GM12878 (cell line): ENCODE results near the gene MAGI2. TPM values are rescaled to one million over a fixed set of nuclear protein-coding genes. Genes with fewer than 3 reads are reported as not detected.

Experiments used
- ATAC-seq: fragments of 200-7000 bp; cut with Tn5 transposase; 3 replicates; pipeline ENCODE4 v1.9.1; 2020; ENCODE audit warnings: mild to moderate bottlenecking, moderate library complexity
- BruUV-seq: library from RNA; stranded (reverse); fragments of 400-500 nt; replicated peaks from 2 replicates; lab custom pipeline; 2021; lab: Mats Ljungman, UMichigan
- CTCF ChIA-PET: fragments of 300-600 bp; sonication (Branson Sonifier 250); formaldehyde crosslinking; extraction: SDS; loops from one replicate; lab custom pipeline; 2021; ENCODE audit warnings: inconsistent platforms; lab: Yijun Ruan, JAX
- POLR2A ChIA-PET: fragments of 350-600 bp; formaldehyde crosslinking; extraction: SDS; loops from one replicate; lab custom pipeline; 2021; ENCODE audit warnings: inconsistent platforms; lab: Charles Lee
- RAD21 ChIA-PET: fragments of 300-600 bp; sonication (Branson Sonifier 250); formaldehyde crosslinking; loops from one replicate; lab custom pipeline; 2023; ENCODE audit warnings: antibody characterized with exemption; ENCODE audit not compliant: unreplicated experiment; lab: Charles Lee
- SMC1A ChIA-PET: fragments of 300-600 bp; sonication (Branson Sonifier 250); formaldehyde crosslinking; loops from one replicate; lab custom pipeline; 2023; ENCODE audit not compliant: unreplicated experiment, uncharacterized antibody; lab: Charles Lee
- DNase-seq: peaks from one replicate; pipeline ENCODE4 v3.0.0-alpha.2; 2011; ENCODE audit warnings: low read depth, low spot score
- FAIRE-seq: peaks from 3 replicates; lab custom pipeline; 2011; peaks lifted over from hg19 to GRCh38; lab: Jason Lieb, UNC
- H2AFZ ChIP-seq: 2 replicates; pipeline ENCODE4 v1.6.0; 2011; ENCODE audit warnings: low read depth, low read length, control low read depth; ENCODE audit not compliant: control insufficient read depth
- H3K27ac ChIP-seq: 2 replicates; pipeline ENCODE4 v1.5.1; 2011; ENCODE audit warnings: control low read depth; ENCODE audit not compliant: control insufficient read depth, insufficient read depth
- H3K27me3 ChIP-seq, 2 experiments: replicated peaks in 1 of 2; 2 replicates each; pipeline versions ENCODE4 v1.6.0 to v1.6.1; 2011; ENCODE audit warnings: low read length in 1 of 2; ENCODE audit not compliant: control insufficient read depth in 2 of 2, insufficient read depth in 2 of 2
- H3K36me3 ChIP-seq, 2 experiments: 2 replicates each; pipeline ENCODE4 v1.5.1; 2011; ENCODE audit warnings: low read length in 1 of 2; ENCODE audit not compliant: control insufficient read depth in 2 of 2, insufficient read depth in 2 of 2
- H3K4me1 ChIP-seq: 2 replicates; pipeline ENCODE4 v1.6.1; 2011; ENCODE audit warnings: mild to moderate bottlenecking, low read length, moderate library complexity, mixed read lengths; ENCODE audit not compliant: control insufficient read depth, insufficient read depth
- H3K4me2 ChIP-seq: 2 replicates; pipeline ENCODE4 v1.6.0; 2011; ENCODE audit warnings: control low read depth; ENCODE audit not compliant: control insufficient read depth, insufficient read depth
- H3K4me3 ChIP-seq: fragments of 200-600 bp; sonication (generic); 2 replicates; pipeline ENCODE4 v1.5.1; 2016
- H3K79me2 ChIP-seq: 2 replicates; pipeline ENCODE4 v1.6.0; 2011; ENCODE audit warnings: low read length; ENCODE audit not compliant: control insufficient read depth, insufficient read depth
- H3K9ac ChIP-seq: 2 replicates; pipeline ENCODE4 v1.8.0; 2011; ENCODE audit warnings: low read length, control low read depth, mixed read lengths; ENCODE audit not compliant: control insufficient read depth, insufficient read depth
- H3K9me3 ChIP-seq: replicated peaks from 3 replicates; pipeline ENCODE4 v1.5.1; 2011; ENCODE audit warnings: mild to moderate bottlenecking, low read length; ENCODE audit not compliant: control insufficient read depth, insufficient read depth
- H4K20me1 ChIP-seq: 2 replicates; pipeline ENCODE4 v1.6.0; 2011; ENCODE audit not compliant: control insufficient read depth, insufficient read depth
- BCL11A ChIP-seq: IDR thresholded peaks from 2 replicates; pipeline ENCODE4 v1.6.1; 2011; ENCODE audit warnings: low read depth, low read length
- BHLHE40 ChIP-seq, 2 experiments: fragments of 450-650 bp in 1 of 2; IDR thresholded peaks; 2 replicates each; pipeline ENCODE4 v1.6.1; 2011 to 2017; ENCODE audit warnings: low read depth in 2 of 2, borderline replicate concordance in 1 of 2, improper control_type of control experiment in 1 of 2, low read length in 1 of 2, mild to moderate bottlenecking in 1 of 2
- CBX3 ChIP-seq: fragments of 200-600 bp; sonication (generic); IDR thresholded peaks from 2 replicates; pipeline ENCODE4 v1.6.1; 2016; ENCODE audit warnings: low read depth, borderline replicate concordance
- E4F1 ChIP-seq: fragments of 450-650 bp; IDR thresholded peaks from 2 replicates; pipeline ENCODE4 v1.6.1; 2018; ENCODE audit warnings: borderline replicate concordance, mild to moderate bottlenecking; ENCODE audit not compliant: partially characterized antibody
- GABPA ChIP-seq: IDR thresholded peaks from 2 replicates; pipeline ENCODE4 v1.6.1; 2014; ENCODE audit warnings: antibody characterized with exemption, low read depth, mild to moderate bottlenecking, inconsistent platforms
- JUND ChIP-seq: IDR thresholded peaks from 2 replicates; pipeline ENCODE4 v1.6.1; 2012; ENCODE audit warnings: low read depth, mild to moderate bottlenecking, low read length, improper control_type of control experiment, moderate library complexity
- LARP7 ChIP-seq: fragments of 450-650 bp; IDR thresholded peaks from 2 replicates; pipeline ENCODE4 v1.6.1; 2017; ENCODE audit warnings: mild to moderate bottlenecking
- MAX ChIP-seq: IDR thresholded peaks from 2 replicates; pipeline ENCODE4 v1.6.1; 2012; ENCODE audit warnings: low read depth, low read length, improper control_type of control experiment
- MEF2A ChIP-seq: IDR thresholded peaks from 2 replicates; pipeline ENCODE4 v1.6.1; 2011; ENCODE audit warnings: low read depth, mild to moderate bottlenecking, low read length, moderate library complexity; ENCODE audit not compliant: insufficient read depth
- NFXL1 ChIP-seq: fragments of 450-650 bp; IDR thresholded peaks from 2 replicates; pipeline ENCODE4 v1.6.1; 2017; ENCODE audit warnings: antibody characterized with exemption, mild to moderate bottlenecking, borderline replicate concordance
- NKRF ChIP-seq: fragments of 450-650 bp; conservative IDR thresholded peaks from 2 replicates; pipeline ENCODE4 v1.6.1; 2017; ENCODE audit warnings: mild to moderate bottlenecking, moderate library complexity
- TARDBP ChIP-seq: IDR thresholded peaks from 2 replicates; pipeline ENCODE4 v1.6.1; 2016; ENCODE audit warnings: borderline replicate concordance
- WGBS: methylation state at CpG from one replicate; pipeline ENCODE4 v1.1.6; 2016; ENCODE audit warnings: low lambda C conversion rate; ENCODE audit not compliant: insufficient replicate concordance, insufficient coverage; ENCODE audit errors: missing lambda C conversion rate; 5-methylcytosine and 5-hydroxymethylcytosine counted together
- in situ Hi-C: fragments of 300-500 bp; cut with MboI; formaldehyde crosslinking; loops from 9 replicates; pipeline ENCODE4 v1.14.3; 2018; ENCODE audit warnings: mixed read lengths
- intact Hi-C: fragments of 100-400 bp; cut with micrococcal nuclease; formaldehyde crosslinking; loops from one replicate; pipeline ENCODE4 v1.14.2; 2022; ENCODE audit not compliant: unreplicated experiment
- polyA plus RNA-seq, 11 experiments: library from polyadenylated mRNA; depleted of rRNA in 4 of 11; unstranded in 6 of 11; stranded (reverse) in 5 of 11; fragments of >200 nt; fragmentation: Nextera tagmentation in 4 of 11; fragmentation: Illumina TruSeq in 1 of 11; extraction: Ambion mirVana in 4 of 11; extraction: Trizol in 1 of 11; gene quantifications; 1 replicate in 1 of 11; 2 replicates in 10 of 11; pipeline versions ENCODE4 v1.2.1 to v1.2.3, GENCODE V29; 2011 to 2016; ENCODE audit warnings: inconsistent platforms in 2 of 11, missing spikeins in 2 of 11, low read depth in 1 of 11
- total RNA-seq, 4 experiments: library from RNA; depleted of rRNA in 3 of 4; stranded (reverse); fragments of >200 nt in 3 of 4; fragmentation: Illumina TruSeq in 1 of 4; extraction: Trizol in 1 of 4; gene quantifications; 2 replicates each; pipeline versions ENCODE4 v1.2.1 to v1.2.3, GENCODE V29; 2013 to 2021
- TF ChIP-seq, protein P1 (sequence below): IDR thresholded peaks from 2 replicates; pipeline ENCODE4 v1.6.1; 2012; ENCODE audit warnings: low read depth, low read length, improper control_type of control experiment
- TF ChIP-seq, protein P2 (sequence below), 3 experiments: IDR thresholded peaks in 2 of 3; conservative IDR thresholded peaks in 1 of 3; 2 replicates each; pipeline ENCODE4 v1.5.1; 2011; ENCODE audit warnings: low read depth in 3 of 3, low read length in 3 of 3, mild to moderate bottlenecking in 3 of 3, control low read depth in 2 of 3, moderate library complexity in 2 of 3, inconsistent platforms in 1 of 3, mixed read lengths in 1 of 3; ENCODE audit not compliant: control insufficient read depth in 2 of 3, insufficient read depth in 1 of 3; ENCODE audit errors: extremely low read depth in 1 of 3
- TF ChIP-seq, protein P3 (sequence below): IDR thresholded peaks from 2 replicates; pipeline ENCODE4 v1.6.1; 2011; ENCODE audit warnings: low read depth, mild to moderate bottlenecking, low read length, moderate library complexity, borderline replicate concordance; ENCODE audit errors: extremely low read depth

MAGI2 gene
- total and polyA plus RNA-seq, 10 of the 15 experiments (the other 5 are each of a cell fraction or from before 2014, with no cell fraction given), result 0.01 to 0.31 (median 0.05) TPM; not detected in 2

DNA sequence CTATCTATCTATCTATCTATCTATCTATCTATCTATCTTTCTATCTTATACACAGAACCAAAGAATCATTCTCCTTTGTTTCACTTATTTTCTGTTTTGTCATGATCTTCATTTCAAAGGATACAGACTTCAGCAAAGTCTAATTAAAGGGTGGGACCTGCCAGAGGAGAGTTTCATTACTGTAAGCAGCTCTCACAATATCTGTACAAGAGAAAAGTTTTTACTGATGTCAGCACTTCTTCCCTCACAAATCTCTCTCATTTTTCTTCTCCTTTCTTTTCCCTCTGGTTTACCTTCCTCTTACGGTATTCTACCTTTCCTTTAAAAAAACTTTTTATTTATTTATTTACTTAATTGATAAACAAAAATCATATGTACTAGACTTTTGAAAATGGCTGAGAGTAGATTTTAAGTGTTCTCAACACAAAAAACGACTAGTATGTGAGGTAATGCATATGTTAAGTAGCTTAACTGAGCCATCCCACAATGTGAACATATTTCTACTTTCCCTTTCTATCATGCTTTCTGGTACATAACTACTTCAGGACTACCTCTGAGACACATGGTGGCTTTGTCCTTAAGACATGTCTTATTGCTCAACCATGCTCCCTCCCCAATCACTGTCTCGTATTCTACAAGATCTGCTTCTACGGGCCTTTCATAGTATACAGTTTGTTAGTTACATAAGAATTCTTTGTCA is 955.6 kb downstream of the MAGI2 start:
- H3K79me2 ChIP-seq, result no peaks in the 10 kb centered on the region
- ChIA-PET SMC1A (no interaction called here), RAD21 (no interaction called here), POLR2A (no interaction called here), CTCF (no interaction called here)
- 19% methylated on average over 4 of the region's 4 CpGs for WGBS
- FAIRE-seq (no peak), ATAC-seq (no peak), DNase-seq (no peak)
- H3K4me2 ChIP-seq, result no peak overlapping the region
- no TSS peak for BruUV-seq
- intact Hi-C loops (no loop called here), in situ Hi-C loops (no loop called here)
- no peak overlapping the region for H3K27ac ChIP-seq
- no peaks in the 10 kb centered on the region for H3K27me3 ChIP-seq
- H3K9me3 ChIP-seq, result no peaks in the 10 kb centered on the region
- no peaks in the 10 kb centered on the region for H4K20me1 ChIP-seq
- no peaks in the 10 kb centered on the region for H3K36me3 ChIP-seq
- H3K9ac ChIP-seq, result no peak overlapping the region
- H2AFZ ChIP-seq, result no peak overlapping the region
- H3K4me3 ChIP-seq, result no peak overlapping the region
- H3K4me1 ChIP-seq, result no peaks in the 10 kb centered on the region
- TF ChIP-seq TARDBP (no peak), BCL11A (no peak), CBX3 (no peak), NKRF (no peak), LARP7 (no peak), MEF2A (no peak), JUND (no peak), NFXL1 (no peak), MAX (no peak), GABPA (no peak), E4F1 (no peak), BHLHE40 (IDR thresholded peaks at IDR 0.05; ENCODE audit: borderline replicate concordance in 1 of 2, low read depth in 2 of 2, low read length in 1 of 2) (no peak)
- TF ChIP-seq, protein P1, sequence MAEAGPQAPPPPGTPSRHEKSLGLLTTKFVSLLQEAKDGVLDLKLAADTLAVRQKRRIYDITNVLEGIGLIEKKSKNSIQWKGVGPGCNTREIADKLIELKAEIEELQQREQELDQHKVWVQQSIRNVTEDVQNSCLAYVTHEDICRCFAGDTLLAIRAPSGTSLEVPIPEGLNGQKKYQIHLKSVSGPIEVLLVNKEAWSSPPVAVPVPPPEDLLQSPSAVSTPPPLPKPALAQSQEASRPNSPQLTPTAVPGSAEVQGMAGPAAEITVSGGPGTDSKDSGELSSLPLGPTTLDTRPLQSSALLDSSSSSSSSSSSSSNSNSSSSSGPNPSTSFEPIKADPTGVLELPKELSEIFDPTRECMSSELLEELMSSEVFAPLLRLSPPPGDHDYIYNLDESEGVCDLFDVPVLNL, result no peak
- TF ChIP-seq, protein P2, sequence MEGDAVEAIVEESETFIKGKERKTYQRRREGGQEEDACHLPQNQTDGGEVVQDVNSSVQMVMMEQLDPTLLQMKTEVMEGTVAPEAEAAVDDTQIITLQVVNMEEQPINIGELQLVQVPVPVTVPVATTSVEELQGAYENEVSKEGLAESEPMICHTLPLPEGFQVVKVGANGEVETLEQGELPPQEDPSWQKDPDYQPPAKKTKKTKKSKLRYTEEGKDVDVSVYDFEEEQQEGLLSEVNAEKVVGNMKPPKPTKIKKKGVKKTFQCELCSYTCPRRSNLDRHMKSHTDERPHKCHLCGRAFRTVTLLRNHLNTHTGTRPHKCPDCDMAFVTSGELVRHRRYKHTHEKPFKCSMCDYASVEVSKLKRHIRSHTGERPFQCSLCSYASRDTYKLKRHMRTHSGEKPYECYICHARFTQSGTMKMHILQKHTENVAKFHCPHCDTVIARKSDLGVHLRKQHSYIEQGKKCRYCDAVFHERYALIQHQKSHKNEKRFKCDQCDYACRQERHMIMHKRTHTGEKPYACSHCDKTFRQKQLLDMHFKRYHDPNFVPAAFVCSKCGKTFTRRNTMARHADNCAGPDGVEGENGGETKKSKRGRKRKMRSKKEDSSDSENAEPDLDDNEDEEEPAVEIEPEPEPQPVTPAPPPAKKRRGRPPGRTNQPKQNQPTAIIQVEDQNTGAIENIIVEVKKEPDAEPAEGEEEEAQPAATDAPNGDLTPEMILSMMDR (IDR thresholded peaks at IDR 0.05 in 2 of 3, conservative IDR thresholded peaks at IDR 0.05 in 1 of 3; ENCODE audit: control insufficient read depth in 2 of 3, extremely low read depth in 1 of 3, insufficient read depth in 1 of 3, low read depth in 3 of 3, low read length in 3 of 3), result no peak
- TF ChIP-seq, protein P3, sequence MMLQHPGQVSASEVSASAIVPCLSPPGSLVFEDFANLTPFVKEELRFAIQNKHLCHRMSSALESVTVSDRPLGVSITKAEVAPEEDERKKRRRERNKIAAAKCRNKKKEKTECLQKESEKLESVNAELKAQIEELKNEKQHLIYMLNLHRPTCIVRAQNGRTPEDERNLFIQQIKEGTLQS, result no peak
